Activated CD4-positive, alpha-beta T cell treated with anti-CD3 and anti-CD28 coated beads, Interleukin-2, amount 10 ng/mL, durations not matched to agents 7 days and 5 days (primary cell): ENCODE measurements around the gene SLC7A4. TPM values are rescaled to one million over a fixed set of nuclear protein-coding genes. Genes with fewer than 3 reads are reported as not detected.
A peak's percentile ranks its signal among the peaks of the same experiment; 100 is the strongest.
"Not testable (repeated sequence)": the region's sequence is repeated elsewhere in the genome, so short reads cannot be mapped to it uniquely, and the experiment has no call there.

Experiments
- CTCF ChIA-PET: fragments of 350-600 bp; sonication (Branson Sonifier 250); formaldehyde crosslinking; loops from one replicate; lab custom pipeline; 2021; ENCODE audit warnings: antibody characterized with exemption; lab: Charles Lee
- POLR2A ChIA-PET: fragments of 350-600 bp; sonication (Branson Sonifier 250); formaldehyde crosslinking; loops from one replicate; lab custom pipeline; 2021; ENCODE audit warnings: antibody characterized with exemption; lab: Charles Lee
- DNase-seq: peaks from one replicate; pipeline ENCODE4 v3.0.0-alpha.2; 2020
- H3K27ac Mint-ChIP-seq: one replicate; pipeline ENCODE4 v1.8.0; 2021; ENCODE audit warnings: mild to moderate bottlenecking, moderate library complexity, mixed read lengths
- H3K27me3 Mint-ChIP-seq: one replicate; pipeline ENCODE4 v1.8.0; 2021; ENCODE audit warnings: mixed read lengths
- H3K36me3 Mint-ChIP-seq: one replicate; pipeline ENCODE4 v1.8.0; 2021; ENCODE audit warnings: low read depth, mixed read lengths
- H3K4me1 Mint-ChIP-seq: one replicate; pipeline ENCODE4 v1.8.0; 2021; ENCODE audit warnings: mixed read lengths
- H3K4me3 Mint-ChIP-seq: one replicate; pipeline ENCODE4 v1.8.0; 2021; ENCODE audit warnings: mild to moderate bottlenecking, moderate library complexity, mixed read lengths
- H3K9me3 Mint-ChIP-seq: one replicate; pipeline ENCODE4 v1.8.0; 2021; ENCODE audit warnings: mixed read lengths
- total RNA-seq, 2 experiments: library from RNA; stranded (reverse); gene quantifications; one replicate each; pipeline ENCODE4 v1.2.3, GENCODE V29; 2021

The SLC7A4 gene
- total RNA-seq, 2 experiments from 2014 or later, result 0.07 TPM; not detected in 1

- CTCF ChIA-PET, result no interaction called here
- H3K4me3 Mint-ChIP-seq, result no peak overlapping the region
- no peaks in the 10 kb centered on the region for H3K9me3 Mint-ChIP-seq
- POLR2A ChIA-PET, result no interaction called here
- peaks cover 35% of the 10 kb centered on the region for H3K4me1 Mint-ChIP-seq
- no peaks in the 10 kb centered on the region for H3K36me3 Mint-ChIP-seq
- H3K27ac Mint-ChIP-seq, result no peak overlapping the region
- H3K27me3 Mint-ChIP-seq, result peaks cover 3% of the 10 kb centered on the region
- DNase-seq, result no peak
Observed at GRCh38 chr22:21054714-21055563, 22.6 kb upstream of the SLC7A4 start.

- POLR2A ChIA-PET, result no interaction called here
- peaks cover 3% of the 10 kb centered on the region for H3K27me3 Mint-ChIP-seq
- H3K4me3 Mint-ChIP-seq, result no peak overlapping the region
- no peaks in the 10 kb centered on the region for H3K36me3 Mint-ChIP-seq
- H3K27ac Mint-ChIP-seq, result peak overlapping the region; percentile 31
- DNase-seq, result no peak
- H3K4me1 Mint-ChIP-seq, result peaks cover 35% of the 10 kb centered on the region
- CTCF ChIA-PET, result no interaction called here
- no peaks in the 10 kb centered on the region for H3K9me3 Mint-ChIP-seq
Observed at GRCh38 chr22:21054046-21054713, 21.8 kb upstream of the SLC7A4 start.

- DNase-seq, result no peak
- Mint-ChIP-seq H3K4me3 (no peak overlapping the region), H3K9me3 (no peaks in the 10 kb centered on the region), H3K27me3 (peaks cover 3% of the 10 kb centered on the region), H3K27ac (no peak overlapping the region), H3K4me1 (peaks cover 35% of the 10 kb centered on the region), H3K36me3 (no peaks in the 10 kb centered on the region)
- ChIA-PET CTCF (no interaction called here), POLR2A (no interaction called here)
Observed at GRCh38 chr22:21052715-21053459, 20.5 kb upstream of the SLC7A4 start.

GRCh38 chr22:21051831-21052400 is 19.6 kb upstream of the SLC7A4 start:
- CTCF ChIA-PET, result no interaction called here
- Mint-ChIP-seq H3K9me3 (no peaks in the 10 kb centered on the region), H3K27me3 (peaks cover 3% of the 10 kb centered on the region), H3K4me1 (peaks cover 34% of the 10 kb centered on the region), H3K27ac (peak overlapping the region; percentile 32), H3K36me3 (no peaks in the 10 kb centered on the region), H3K4me3 (no peak overlapping the region)
- no peak for DNase-seq
- POLR2A ChIA-PET, result no interaction called here

DNA sequence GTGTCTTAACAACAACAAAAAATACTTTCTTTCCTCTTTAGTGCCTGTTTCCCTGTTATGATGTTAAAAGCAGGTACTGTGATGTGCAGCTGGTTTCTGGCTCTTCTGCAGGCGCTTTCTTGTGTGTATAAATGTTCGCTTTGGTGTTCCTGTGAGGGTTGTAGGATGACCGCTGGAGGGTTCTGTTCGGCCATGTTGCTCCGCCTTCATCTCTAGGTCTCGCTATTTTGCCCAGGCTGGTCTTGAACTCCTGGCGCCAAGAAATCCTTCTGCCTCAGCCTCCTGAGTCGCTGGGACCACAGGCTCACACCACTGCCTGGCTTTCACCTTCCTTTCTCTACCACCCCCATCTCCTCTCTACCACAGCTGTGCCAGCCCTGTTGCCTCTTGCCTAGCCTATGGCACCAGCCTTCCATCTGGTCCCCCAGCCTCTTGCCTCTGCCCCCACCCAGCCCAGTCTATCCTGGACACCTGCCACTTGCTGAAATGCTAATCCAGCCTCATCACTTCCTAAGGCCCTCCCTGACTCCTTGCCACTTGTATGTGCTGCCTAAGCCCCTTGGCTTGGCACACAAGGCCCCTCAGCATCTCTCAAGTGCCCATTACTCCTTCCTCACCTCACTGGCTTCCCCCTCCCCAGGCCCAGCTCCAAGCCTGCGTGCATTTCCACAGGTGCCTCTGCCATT is 18.9 kb upstream of the SLC7A4 start:
- ChIA-PET CTCF (no interaction called here), POLR2A (no interaction called here)
- Mint-ChIP-seq H3K4me3 (no peak overlapping the region), H3K27ac (peak overlapping the region; percentile 56), H3K9me3 (no peaks in the 10 kb centered on the region), H3K36me3 (no peaks in the 10 kb centered on the region), H3K27me3 (no peaks in the 10 kb centered on the region), H3K4me1 (peaks cover 27% of the 10 kb centered on the region)
- DNase-seq, result no peak

- Mint-ChIP-seq H3K4me1 (peaks cover 28% of the 10 kb centered on the region), H3K27me3 (peaks cover 15% of the 10 kb centered on the region)
- H3K9me3 Mint-ChIP-seq, H3K36me3 Mint-ChIP-seq, POLR2A ChIA-PET, DNase-seq, H3K4me3 Mint-ChIP-seq, CTCF ChIA-PET, H3K27ac Mint-ChIP-seq: not testable (repeated sequence)
Observed at GRCh38 chr22:21048965-21049364, 16.6 kb upstream of the SLC7A4 start.

DNA sequence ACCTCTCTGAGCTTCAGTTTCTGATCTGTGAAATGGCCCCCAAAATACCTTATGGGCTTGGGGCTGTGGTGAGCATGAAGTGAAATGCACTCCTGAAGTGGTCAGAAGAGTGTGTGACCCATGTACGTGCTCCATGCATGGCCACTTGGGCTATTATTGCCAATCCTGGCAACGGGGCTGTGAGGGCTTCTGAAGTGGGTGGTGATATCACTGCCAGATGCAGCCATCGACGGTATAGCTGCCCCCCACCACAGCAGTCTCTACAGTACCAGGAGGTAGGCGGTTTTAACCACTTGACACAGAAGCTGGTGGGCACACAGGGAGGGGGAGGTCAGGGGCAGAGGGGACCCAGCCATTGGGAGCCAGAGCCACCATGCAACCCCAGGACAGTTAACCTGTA is 16.1 kb upstream of the SLC7A4 start:
- peaks cover 33% of the 10 kb centered on the region for H3K4me1 Mint-ChIP-seq
- CTCF ChIA-PET, result interaction anchor here (1.9 kb wide), 1 partner anchor 8 kb away, joined by 5 read pairs; no protein-coding TSS in a partner anchor
- H3K27me3 Mint-ChIP-seq, result peaks cover 16% of the 10 kb centered on the region
- H3K36me3 Mint-ChIP-seq, DNase-seq, H3K4me3 Mint-ChIP-seq, H3K9me3 Mint-ChIP-seq, H3K27ac Mint-ChIP-seq, POLR2A ChIA-PET: not testable (repeated sequence)

- no peak for DNase-seq
- peaks cover 18% of the 10 kb centered on the region for H3K27me3 Mint-ChIP-seq
- H3K36me3 Mint-ChIP-seq, result no peaks in the 10 kb centered on the region
- H3K27ac Mint-ChIP-seq, result no peak overlapping the region
- H3K4me1 Mint-ChIP-seq, result peaks cover 37% of the 10 kb centered on the region
- H3K9me3 Mint-ChIP-seq, result no peaks in the 10 kb centered on the region
- POLR2A ChIA-PET, result no interaction called here
- CTCF ChIA-PET, result interaction anchor here (1.9 kb wide), 1 partner anchor 9 kb away, joined by 5 read pairs; no protein-coding TSS in a partner anchor
- no peak overlapping the region for H3K4me3 Mint-ChIP-seq
Observed at GRCh38 chr22:21047730-21048129, 15.4 kb upstream of the SLC7A4 start.

GRCh38 chr22:21047035-21047661 is 14.8 kb upstream of the SLC7A4 start:
- H3K4me1 Mint-ChIP-seq, result peaks cover 37% of the 10 kb centered on the region
- H3K27ac Mint-ChIP-seq, result no peak overlapping the region
- H3K9me3 Mint-ChIP-seq, result no peaks in the 10 kb centered on the region
- no peak for DNase-seq
- H3K36me3 Mint-ChIP-seq, result no peaks in the 10 kb centered on the region
- POLR2A ChIA-PET, result no interaction called here
- H3K4me3 Mint-ChIP-seq, result no peak overlapping the region
- H3K27me3 Mint-ChIP-seq, result peaks cover 18% of the 10 kb centered on the region
- CTCF ChIA-PET, result interaction anchor here (0.6 to 1.9 kb wide), 3 partner anchors 9 to 23 kb away, joined by 3 to 5 read pairs (median 4); no protein-coding TSS in a partner anchor

GRCh38 chr22:21045585-21046294 is 13.4 kb upstream of the SLC7A4 start, which contains the start of gene LRRC74B:
TSS of gene LRRC74B (plus strand) at chr22:21045946. CDS start at chr22:21045987, 41 bp downstream.
- no peaks in the 10 kb centered on the region for H3K9me3 Mint-ChIP-seq

DNA sequence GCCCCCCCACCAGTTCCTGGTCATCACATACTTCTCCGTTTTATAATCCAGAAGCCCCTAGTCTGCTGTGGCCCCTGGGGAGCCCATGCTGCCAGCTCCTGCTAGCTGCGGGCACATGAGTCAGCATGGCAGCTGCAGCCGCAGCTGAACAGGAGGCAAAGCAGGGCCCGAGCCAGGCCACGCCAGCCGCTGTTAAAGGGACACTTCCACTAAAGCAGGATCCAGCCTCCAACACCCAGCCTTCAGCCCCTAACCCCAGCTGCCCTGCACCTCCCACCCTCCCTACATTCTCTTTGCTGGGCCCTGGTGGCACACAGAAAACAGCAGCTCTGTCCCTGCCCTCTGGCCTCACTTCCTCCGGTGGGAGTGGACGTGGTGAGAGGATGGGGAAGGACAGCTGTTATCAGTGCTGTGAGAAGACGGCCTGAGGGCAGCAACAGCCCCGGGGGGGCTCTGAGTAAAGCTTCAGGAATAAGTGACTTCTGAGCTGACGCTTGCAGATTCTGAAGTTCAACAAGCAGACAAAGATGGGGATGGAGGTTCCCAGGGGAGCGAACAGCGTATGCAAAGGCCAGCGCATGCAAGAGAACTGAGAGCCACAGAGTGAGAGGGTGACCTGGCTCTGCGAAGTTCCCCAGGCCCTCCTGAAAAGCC is 12.7 kb upstream of the SLC7A4 start:
- CTCF ChIA-PET, result no interaction called here
- H3K27me3 Mint-ChIP-seq, result peaks cover 18% of the 10 kb centered on the region

More at GRCh38 chr22:21045585-21046294, 13.4 kb upstream of the SLC7A4 start, which contains the start of gene LRRC74B:
- H3K4me3 Mint-ChIP-seq, result no peak within 1 kb of the TSS
- H3K27me3 Mint-ChIP-seq, result peaks cover 18% of the 10 kb centered on the region
- H3K4me1 Mint-ChIP-seq, result peaks cover 27% of the 10 kb centered on the region
- CTCF ChIA-PET, result no interaction called here
- peak within 1 kb of the TSS; percentile 83 for H3K27ac Mint-ChIP-seq
- POLR2A ChIA-PET, result interaction anchor here (0.6 kb wide), 1 partner anchor 581 kb away, joined by 3 read pairs; no protein-coding TSS in a partner anchor
- no peaks in the 10 kb centered on the region for H3K36me3 Mint-ChIP-seq
- DNase-seq, result peak; percentile 81

More for the DNA sequence above, 12.7 kb upstream of the SLC7A4 start:
- no peak for DNase-seq
- H3K36me3 Mint-ChIP-seq, result no peaks in the 10 kb centered on the region
- H3K4me3 Mint-ChIP-seq, result no peak overlapping the region
- POLR2A ChIA-PET, result no interaction called here
- peaks cover 27% of the 10 kb centered on the region for H3K4me1 Mint-ChIP-seq
- peak overlapping the region; percentile 83 for H3K27ac Mint-ChIP-seq
- no peaks in the 10 kb centered on the region for H3K9me3 Mint-ChIP-seq
